ENCODE data around the gene OGFOD3.

- TF ChIP-seq CTCF (IDR thresholded peaks at IDR 0.05; ENCODE audit: low read depth, low read length) (no peak), EZH2phosphoT487 (IDR thresholded peaks at IDR 0.05; ENCODE audit: low read depth) (no peak)
Observed at GRCh38 chr17:82396601-82397435, 21.6 kb downstream of the OGFOD3 start.
